GM19438 (cell line): ENCODE results near the gene PEX19.
A peak's percentile ranks its signal among the peaks of the same experiment; 100 is the strongest.
"Not testable (repeated sequence)": the region's sequence is repeated elsewhere in the genome, so short reads cannot be mapped to it uniquely, and the experiment has no call there.

Experiments used
- ATAC-seq: cut with Tn5 transposase; IDR thresholded peaks from one replicate; pipeline ENCODE4 v1.9.1; 2021; ENCODE audit warnings: low read depth; ENCODE audit not compliant: unreplicated experiment

PEX19 gene, protein sequence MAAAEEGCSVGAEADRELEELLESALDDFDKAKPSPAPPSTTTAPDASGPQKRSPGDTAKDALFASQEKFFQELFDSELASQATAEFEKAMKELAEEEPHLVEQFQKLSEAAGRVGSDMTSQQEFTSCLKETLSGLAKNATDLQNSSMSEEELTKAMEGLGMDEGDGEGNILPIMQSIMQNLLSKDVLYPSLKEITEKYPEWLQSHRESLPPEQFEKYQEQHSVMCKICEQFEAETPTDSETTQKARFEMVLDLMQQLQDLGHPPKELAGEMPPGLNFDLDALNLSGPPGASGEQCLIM

DNA sequence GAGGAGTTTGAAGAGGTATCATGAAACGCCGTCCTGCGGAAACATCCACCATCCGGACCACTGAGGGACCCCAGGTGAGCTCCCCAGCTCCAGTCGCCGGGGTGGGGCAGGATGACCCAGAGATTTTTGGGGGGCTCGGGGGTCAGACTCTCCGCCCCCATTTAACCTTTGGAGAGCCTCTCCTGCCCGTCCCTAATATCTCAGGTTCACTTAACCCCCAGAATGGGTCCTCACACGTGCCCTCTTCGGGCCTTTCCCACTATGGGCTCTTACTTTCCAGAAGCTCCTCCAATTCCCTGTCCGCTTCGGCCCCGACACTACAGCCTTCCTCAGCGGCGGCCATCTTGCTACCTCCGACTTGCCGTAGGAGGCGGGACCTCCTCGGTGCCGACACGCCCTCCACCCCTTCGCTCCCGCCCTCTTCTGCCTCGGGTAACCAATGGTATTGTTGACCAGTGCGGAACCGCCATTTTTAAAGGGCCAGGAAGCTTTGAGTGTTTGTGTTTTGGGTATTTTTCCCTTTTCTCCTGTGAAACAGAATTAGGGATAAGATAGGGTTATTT lies at the start of gene PEX19:
PEX19 (minus strand) TSS at position 352 of the 563 bp plus-strand sequence; CDS start at position 343, 9 bp downstream.
- peak; percentile 98 for ATAC-seq

- ATAC-seq, result no peak
Observed at GRCh38 chr1:160332516-160332915, 47.6 kb upstream of the PEX19 start.

DNA sequence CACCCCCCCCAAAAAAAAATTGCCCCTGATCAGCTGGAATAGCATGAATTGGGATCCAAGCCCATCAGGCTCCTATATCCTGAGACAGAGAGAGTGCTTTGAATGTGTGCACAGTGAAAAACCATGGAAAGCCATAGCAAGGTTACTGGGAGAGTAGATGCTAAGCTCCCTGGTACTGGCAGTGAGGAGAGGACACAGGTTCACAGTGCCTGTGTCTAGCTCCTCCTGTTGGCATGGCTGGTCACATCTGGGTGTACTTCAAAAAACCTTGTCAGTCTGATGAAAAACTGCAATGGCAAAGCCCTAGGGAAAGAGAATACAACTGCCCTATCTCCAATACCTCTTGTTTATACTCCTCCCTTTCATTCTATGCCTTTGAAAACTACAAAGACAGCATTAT lies 45.2 kb upstream of the PEX19 start:
- ATAC-seq, result no peak

DNA sequence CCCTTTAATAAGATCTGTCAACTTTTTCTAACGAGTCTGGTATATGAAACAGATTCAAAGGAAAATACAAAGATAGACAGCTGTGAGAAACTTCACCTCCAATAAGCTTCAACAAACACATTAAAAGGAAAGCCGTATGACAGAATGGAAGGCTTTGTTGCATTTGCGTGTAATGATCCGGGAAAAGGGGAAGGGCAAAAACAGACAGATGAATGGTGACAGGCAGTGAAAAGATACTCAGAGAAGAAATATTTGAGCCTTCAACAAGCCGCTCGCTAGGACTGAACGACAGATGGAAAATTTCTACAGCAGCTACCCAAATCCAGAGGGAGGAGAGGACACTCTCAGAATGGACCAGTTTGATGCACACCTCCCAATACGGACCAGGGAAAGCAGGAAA lies 43.3 kb upstream of the PEX19 start:
- no peak for ATAC-seq

DNA sequence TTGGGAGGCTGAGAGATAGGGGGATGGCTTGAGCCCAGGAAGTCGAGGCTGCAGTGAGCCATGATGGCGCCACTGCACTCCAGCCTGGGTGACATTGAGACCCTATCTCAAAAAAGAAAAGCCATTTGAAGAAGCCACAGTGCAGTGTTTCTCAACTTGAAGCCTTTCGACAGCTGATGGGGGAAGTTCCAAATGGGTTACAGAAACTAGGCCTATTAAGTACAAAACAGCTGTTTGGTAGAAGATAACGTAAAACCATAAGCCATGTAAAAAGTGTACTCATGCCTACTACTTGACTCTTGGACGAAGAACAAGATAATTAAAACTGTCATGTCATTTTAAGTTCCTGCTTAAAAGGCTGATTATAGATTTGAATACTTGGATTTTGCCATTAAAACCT lies 41.5 kb upstream of the PEX19 start:
- no peak for ATAC-seq

DNA sequence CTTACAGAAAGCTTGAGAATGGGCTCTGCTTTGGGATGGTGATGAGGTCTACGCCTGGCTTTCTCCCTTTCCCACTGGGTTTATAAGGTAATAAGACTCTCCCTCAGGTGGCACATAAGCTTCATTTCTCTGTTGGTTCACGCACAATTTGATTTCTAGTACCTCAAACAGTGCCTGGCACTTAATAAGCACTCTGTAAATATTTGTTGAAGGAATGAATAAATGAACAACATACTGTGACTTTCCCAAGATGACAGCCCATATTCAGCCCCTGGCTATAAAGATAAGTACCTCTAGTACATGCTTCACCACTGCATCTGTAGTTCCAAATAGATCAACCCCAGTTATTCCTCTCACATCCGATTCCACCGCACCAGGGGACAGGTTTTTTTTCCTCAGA lies 40.3 kb upstream of the PEX19 start:
- no peak for ATAC-seq

GRCh38 chr1:160322831-160323230 lies 37.9 kb upstream of the PEX19 start:
- no peak for ATAC-seq

- ATAC-seq, result no peak
Observed at GRCh38 chr1:160315359-160315758, 30.4 kb upstream of the PEX19 start.

DNA sequence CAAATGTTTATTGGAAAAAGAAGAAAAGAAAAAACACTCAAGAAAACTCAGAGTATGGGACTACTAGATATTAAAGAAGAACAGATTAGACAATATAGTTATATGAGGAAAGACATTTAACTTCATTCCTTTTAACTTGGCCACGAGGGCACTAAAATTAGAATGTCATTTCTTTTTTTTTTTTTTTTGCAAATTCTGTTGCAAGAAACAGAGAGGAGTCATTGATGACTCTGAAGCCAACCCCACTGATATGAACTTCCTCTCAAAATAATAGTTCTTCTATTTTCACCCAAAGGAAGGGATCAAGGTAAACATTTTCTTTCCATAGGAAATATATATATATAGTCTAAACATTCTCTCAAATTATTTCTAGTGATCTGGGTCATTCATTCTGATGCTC lies 24.6 kb upstream of the PEX19 start:
- no peak for ATAC-seq

GRCh38 chr1:160309185-160309557 lies 24.2 kb upstream of the PEX19 start:
- no peak for ATAC-seq

GRCh38 chr1:160308451-160309184 lies 23.7 kb upstream of the PEX19 start:
- no peak for ATAC-seq

DNA sequence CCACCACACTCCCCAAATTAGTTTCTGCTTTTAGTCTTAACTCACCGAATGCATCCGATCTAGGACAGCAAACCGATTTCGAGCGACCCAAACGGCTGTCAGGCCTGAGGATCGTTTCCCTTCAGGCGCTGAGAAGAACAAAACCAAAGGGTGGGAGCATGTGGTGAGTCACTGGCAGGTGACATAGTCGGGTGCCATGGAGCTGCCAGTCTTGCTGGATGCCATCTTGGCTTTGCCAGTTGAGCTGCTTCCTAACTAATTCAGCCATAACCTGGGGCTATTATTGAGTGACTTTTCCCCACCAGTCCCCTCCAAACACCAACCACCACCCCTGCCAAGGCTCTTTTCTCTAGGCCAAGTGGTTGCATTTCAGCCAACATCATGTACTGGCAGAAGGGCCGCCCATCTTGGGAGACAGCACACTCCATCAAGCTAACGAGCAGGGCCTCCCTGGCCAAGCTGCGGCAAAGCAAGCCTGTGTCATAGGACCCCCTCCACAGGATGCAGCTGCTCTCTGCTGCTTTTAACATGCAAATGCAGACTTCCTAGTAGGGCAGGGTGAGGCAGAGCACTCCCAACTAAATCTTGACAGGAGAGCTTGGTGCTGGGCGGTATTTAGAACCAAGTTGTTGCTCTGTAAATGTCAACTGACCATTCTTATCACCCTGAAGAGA lies 22.3 kb upstream of the PEX19 start:
- ATAC-seq, result no peak

GRCh38 chr1:160300173-160300572 lies 15.2 kb upstream of the PEX19 start:
- ATAC-seq, result no peak

- no peak for ATAC-seq
Observed at GRCh38 chr1:160296036-160296435, 11.1 kb upstream of the PEX19 start.

DNA sequence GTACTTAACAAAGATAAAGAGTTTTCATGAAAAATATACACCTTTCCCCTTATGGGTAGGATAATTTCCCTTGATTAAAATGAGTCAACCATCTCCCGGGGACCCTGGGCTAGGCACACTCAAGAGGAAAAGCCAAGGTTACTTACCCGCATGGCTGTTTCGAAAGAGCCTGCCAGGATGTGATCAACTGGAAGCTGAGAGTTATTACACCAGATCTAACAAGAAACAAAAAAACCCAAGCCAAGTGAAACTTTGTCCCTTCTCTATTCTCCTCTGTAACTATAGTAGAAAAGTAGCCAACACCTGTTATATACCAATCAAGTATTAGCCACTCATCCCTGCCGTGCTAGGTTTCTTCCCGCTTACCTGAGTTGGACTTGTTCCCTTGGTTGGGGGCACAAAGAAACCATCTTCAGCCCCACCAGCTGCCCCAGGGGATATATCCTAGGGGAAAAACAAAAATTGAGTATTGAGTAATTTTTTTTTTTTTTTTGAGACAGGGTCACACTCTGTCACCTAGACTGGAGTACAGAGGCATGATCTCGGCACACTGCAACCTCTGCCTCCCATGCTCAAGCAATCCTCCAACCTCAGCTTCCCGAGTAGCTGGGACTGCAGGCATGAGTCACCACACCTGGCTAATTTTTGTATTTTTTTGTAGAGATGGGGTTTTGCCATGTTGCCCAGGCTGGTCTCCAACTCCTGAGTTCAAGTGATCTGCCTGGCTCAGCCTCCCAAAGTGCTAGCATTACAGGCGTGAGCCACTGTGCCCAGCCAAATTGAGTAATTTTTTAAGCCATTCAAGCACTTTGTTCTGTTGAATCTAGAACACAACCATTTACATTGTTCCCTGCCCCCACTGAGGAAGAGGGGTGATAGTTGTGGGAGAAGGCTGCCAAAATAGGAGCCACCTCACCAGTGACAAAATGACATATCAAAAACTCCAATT lies 8.4 kb upstream of the PEX19 start:
- no peak for ATAC-seq

GRCh38 chr1:160291248-160292220 lies 6.6 kb upstream of the PEX19 start:
- no peak for ATAC-seq

GRCh38 chr1:160287769-160288168 lies 2.8 kb upstream of the PEX19 start:
- ATAC-seq, result not testable (repeated sequence)

DNA sequence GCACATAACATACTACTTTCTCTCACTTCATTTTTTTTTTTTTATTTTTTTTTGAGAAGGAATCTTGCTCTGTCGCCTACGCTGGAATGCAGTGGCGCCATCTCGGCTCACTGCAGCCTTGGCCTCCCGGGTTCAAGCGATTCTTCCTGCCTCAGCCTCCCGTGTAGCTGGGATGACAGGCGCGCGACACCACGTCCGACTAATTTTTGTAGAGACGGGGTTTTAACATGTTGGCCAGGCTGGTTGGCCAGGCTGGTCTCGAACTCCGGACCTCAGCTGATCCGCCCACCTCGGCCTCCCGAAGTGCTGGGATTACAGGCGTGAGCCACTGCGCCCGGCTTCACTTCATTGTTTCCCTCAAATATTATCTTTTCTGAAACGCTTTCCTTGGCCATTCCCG lies 573 bp upstream of the PEX19 start:
- no peak for ATAC-seq

GRCh38 chr1:160284220-160284781 lies 632 bp downstream of the PEX19 start:
- peak; percentile 17 for ATAC-seq
